ENCODE results near the gene PCED1B. TPM values are rescaled to one million over a fixed set of nuclear protein-coding genes. Genes with fewer than 3 reads are reported as not detected.
"Not testable (repeated sequence)": the region's sequence is repeated elsewhere in the genome, so short reads cannot be mapped to it uniquely, and the experiment has no call there.

PCED1B gene
- under 0.01 and 0.20 TPM in 2 replicates for total RNA-seq

- DNase-seq (ENCODE audit: low read depth in 2 of 2): peak; percentile 46 to 80
Observed at GRCh38 chr12:47079468-47079980, at the start of gene PCED1B, which contains the start of gene AMIGO2. TSS of gene PCED1B (plus strand) at chr12:47079621. CDS start at chr12:47235064, 155,443 bp downstream. TSS of gene AMIGO2 (minus strand) at chr12:47079959. CDS start at chr12:47079002, 957 bp downstream.

- DNase-seq (ENCODE audit: low read depth in 2 of 2): no peak
Observed at GRCh38 chr12:47029903-47030302, 49.5 kb upstream of the PCED1B start.

GRCh38 chr12:47032644-47033043, 46.8 kb upstream of the PCED1B start:
- DNase-seq (ENCODE audit: low read depth in 2 of 2): peak; percentile 71 to 73

- DNase-seq (ENCODE audit: low read depth in 2 of 2): no peak
Observed at GRCh38 chr12:47033081-47033480, 46.3 kb upstream of the PCED1B start.

- no peak for DNase-seq (ENCODE audit: low read depth in 2 of 2)
Observed at GRCh38 chr12:47033789-47034555, 45.4 kb upstream of the PCED1B start.

GRCh38 chr12:47034661-47035060, 44.8 kb upstream of the PCED1B start:
- no peak for DNase-seq (ENCODE audit: low read depth in 2 of 2)

- DNase-seq (ENCODE audit: low read depth in 2 of 2): no peak
Observed at GRCh38 chr12:47035484-47035883, 43.9 kb upstream of the PCED1B start.

- DNase-seq (ENCODE audit: low read depth in 2 of 2): no peak
Observed at GRCh38 chr12:47038270-47038748, 41.1 kb upstream of the PCED1B start.

GRCh38 chr12:47039079-47039478, 40.3 kb upstream of the PCED1B start:
- DNase-seq (ENCODE audit: low read depth in 2 of 2): no peak

- DNase-seq (ENCODE audit: low read depth in 2 of 2): no peak
Observed at GRCh38 chr12:47039756-47040155, 39.7 kb upstream of the PCED1B start.

GRCh38 chr12:47041327-47041726, 38.1 kb upstream of the PCED1B start:
- no peak for DNase-seq (ENCODE audit: low read depth in 2 of 2)

- DNase-seq (ENCODE audit: low read depth in 2 of 2): no peak
Observed at GRCh38 chr12:47048541-47048940, 30.9 kb upstream of the PCED1B start.

GRCh38 chr12:47051291-47051690, 28.1 kb upstream of the PCED1B start:
- not testable (repeated sequence) for DNase-seq (ENCODE audit: low read depth in 2 of 2)

GRCh38 chr12:47052274-47052673, 27.1 kb upstream of the PCED1B start:
- no peak for DNase-seq (ENCODE audit: low read depth in 2 of 2)

GRCh38 chr12:47053961-47054360, 25.5 kb upstream of the PCED1B start:
- no peak for DNase-seq (ENCODE audit: low read depth in 2 of 2)

GRCh38 chr12:47054659-47055058, 24.8 kb upstream of the PCED1B start:
- no peak for DNase-seq (ENCODE audit: low read depth in 2 of 2)

GRCh38 chr12:47055856-47056255, 23.6 kb upstream of the PCED1B start:
- not testable (repeated sequence) for DNase-seq (ENCODE audit: low read depth in 2 of 2)

GRCh38 chr12:47056944-47057343, 22.5 kb upstream of the PCED1B start:
- DNase-seq (ENCODE audit: low read depth in 2 of 2): not testable (repeated sequence)

- not testable (repeated sequence) for DNase-seq (ENCODE audit: low read depth in 2 of 2)
Observed at GRCh38 chr12:47058640-47059039, 20.8 kb upstream of the PCED1B start.

- no peak for DNase-seq (ENCODE audit: low read depth in 2 of 2)
Observed at GRCh38 chr12:47065546-47065945, 13.9 kb upstream of the PCED1B start.

- no peak for DNase-seq (ENCODE audit: low read depth in 2 of 2)
Observed at GRCh38 chr12:47066278-47067025, 13.0 kb upstream of the PCED1B start.

- no peak for DNase-seq (ENCODE audit: low read depth in 2 of 2)
Observed at GRCh38 chr12:47067176-47067575, 12.2 kb upstream of the PCED1B start.
